ENCODE results near the gene CD2BP2.
"Not testable (repeated sequence)": the region's sequence is repeated elsewhere in the genome, so short reads cannot be mapped to it uniquely, and the experiment has no call there.

The CD2BP2 gene

DNA sequence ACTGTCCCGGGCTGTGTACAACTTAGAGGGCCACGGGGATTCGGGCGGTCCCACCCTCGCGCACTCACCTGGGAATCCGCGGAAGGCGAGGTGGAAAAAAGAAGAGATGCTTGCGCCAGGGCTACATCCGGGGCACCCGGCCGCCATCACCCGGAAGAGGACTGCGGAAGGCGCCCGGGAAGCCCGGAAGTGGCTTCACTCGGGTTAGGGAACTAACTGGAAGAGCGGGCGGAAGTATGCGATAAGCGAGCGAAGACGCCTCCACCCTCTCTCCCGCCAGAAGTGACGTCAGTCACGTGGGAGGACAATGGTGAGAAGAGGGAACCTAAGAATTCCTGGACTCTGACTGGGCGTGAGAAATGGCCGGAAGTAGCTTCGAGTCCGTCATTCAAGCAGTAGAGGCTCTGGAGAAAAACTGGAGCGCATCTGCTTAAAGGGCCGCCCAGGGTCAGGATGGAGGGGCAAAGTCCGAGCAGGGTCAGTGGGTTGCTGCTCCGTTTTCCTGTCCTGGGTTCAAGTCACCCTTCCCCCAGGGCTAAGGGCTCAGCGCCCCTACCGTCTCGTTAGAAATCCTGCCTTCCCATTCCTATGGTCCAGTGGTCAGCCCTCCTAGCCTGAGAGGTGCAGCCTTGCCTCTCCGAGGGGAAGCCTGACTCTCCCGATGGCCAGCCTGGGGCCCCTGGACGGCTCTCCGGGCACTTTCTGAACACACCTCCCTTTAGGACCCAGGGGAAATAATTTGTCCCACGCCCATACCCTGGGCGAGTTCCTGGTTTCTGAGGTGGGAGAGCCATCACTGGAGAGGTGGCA lies at the start of gene CD2BP2:
TSS of gene CD2BP2 (minus strand) at position 165 of the 810 bp plus-strand sequence. CDS start 627 bp downstream, outside the sequence.
- DNase-seq: peak; percentile 99

DNA sequence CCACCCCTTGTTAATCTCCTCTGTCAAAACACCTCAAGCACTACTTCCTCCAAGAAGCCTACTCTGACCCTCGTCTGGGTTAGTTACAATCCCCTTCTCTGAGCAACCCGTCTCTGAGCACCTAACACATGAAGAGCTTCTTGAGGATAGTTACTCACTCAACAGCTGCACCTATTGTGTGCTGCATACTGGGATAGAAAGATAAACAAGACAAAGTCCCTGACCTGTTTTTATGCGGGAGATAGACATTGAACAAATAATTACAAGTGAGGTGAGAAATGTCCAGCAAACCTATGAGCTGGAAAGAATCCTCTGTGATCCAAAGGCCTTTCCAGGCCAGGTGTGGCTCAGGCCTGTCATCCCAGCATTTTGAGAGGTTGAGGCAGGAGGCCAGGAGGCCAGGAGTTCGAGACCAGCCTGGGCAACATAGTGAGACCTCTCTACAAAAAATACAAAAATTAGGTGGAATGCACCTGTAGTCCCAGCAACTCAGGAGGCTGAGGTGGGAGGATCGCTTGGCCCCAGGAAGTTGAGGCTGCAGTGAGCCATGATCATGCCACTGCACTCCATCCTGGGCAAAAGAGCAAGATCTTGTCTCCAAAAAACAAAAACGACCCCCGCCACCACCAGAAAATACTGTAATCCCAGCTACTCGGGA lies 46.8 kb upstream of the CD2BP2 start:
- DNase-seq: no peak

DNA sequence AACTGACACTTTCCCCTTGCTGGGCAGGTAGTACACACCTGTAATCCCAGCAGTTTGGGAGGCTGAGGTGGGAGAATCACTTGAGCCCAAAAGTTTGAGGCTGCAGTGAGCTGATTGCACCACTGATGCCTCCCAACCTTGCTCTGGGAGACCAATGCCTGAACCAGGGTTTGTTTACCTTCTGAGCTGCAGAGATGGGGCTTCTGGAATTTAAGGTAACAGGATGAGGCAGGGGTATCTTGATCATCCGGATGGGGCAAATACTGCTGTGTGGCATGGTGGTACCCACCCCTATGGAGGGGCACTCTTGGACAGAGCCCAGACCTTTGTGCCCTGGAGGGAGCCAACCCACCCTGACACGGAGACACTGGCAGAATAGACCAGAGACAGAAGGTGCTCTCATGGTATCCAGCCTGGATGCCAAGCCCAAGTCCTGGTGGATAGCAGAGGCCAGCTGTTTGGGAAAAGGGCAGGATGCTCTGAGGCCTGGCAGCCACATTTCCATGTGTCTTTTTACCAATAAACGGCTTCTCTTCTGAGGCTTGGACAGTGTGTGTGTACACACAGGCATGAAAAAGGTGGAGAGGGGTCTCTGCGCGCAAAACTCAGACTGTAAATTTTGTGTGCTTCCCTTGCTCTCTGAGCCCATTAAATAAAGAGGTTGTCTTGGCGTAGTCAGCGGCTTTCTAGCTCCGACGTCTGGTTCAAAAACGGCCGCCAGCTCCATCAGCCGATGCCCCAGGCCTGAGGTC lies 44.5 kb upstream of the CD2BP2 start:
- DNase-seq: no peak

DNA sequence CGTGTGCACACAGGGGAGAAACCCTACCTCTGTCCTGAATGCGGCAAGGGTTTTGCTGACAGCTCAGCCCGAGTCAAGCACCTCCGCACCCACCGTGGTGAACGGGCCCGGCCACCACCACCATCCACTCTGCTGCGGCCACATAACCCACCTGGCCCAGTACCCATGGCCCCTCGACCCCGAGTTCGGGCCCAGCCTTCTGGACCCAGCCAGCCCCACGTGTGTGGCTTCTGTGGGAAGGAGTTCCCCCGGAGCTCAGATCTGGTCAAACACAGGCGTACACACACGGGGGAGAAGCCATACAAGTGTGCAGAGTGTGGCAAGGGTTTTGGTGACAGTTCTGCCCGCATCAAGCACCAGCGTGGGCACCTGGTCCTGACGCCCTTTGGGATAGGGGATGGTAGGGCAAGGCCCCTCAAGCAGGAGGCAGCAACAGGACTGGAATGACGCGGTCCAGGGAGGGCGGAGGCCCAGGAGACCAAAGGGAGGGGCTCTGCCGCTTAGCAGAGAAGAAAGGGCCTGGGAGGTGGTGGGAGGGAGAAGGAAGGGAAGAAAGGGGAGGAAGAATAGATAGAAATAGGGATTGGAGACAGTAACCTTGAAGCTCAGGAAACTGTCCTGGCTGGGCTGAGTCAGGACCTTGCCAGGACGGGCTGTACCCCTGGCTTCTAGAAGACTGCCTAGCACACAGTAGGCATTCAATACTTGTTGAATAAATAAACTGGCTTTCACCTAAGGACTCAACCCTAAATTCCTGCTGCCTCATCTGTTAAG lies 43.7 kb upstream of the CD2BP2 start:
- DNase-seq: no peak

DNA sequence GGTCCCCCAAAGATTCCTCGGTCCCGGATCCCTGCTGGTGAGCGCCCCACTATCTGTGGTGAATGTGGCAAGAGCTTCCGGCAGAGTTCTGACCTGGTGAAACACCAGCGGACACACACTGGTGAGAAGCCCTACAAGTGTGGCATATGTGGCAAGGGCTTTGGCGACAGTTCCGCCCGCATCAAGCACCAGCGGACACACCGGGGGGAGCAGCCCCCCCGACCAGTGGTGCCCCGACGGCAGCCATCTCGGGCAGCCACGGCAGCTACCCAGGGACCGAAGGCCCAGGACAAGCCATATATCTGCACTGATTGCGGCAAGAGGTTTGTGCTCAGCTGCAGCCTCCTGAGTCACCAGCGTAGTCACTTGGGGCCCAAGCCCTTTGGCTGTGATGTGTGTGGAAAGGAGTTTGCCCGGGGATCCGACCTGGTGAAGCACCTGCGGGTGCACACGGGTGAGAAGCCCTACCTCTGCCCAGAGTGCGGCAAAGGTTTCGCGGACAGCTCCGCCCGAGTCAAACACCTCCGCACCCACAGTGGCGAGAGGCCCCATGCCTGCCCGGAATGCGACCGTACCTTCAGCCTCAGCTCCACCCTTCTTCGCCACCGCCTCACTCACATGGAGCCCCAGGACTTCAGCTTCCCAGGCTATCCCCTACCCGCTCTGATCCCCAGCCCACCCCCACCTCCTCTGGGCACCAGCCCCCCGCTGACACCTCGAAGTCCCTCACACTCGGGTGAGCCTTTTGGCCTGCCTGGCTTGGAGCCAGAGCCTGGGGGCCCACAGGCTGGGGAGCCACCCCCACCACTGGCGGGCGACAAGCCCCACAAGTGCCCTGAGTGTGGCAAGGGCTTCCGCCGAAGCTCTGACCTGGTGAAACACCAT lies 42.9 kb upstream of the CD2BP2 start:
- no peak for DNase-seq

DNA sequence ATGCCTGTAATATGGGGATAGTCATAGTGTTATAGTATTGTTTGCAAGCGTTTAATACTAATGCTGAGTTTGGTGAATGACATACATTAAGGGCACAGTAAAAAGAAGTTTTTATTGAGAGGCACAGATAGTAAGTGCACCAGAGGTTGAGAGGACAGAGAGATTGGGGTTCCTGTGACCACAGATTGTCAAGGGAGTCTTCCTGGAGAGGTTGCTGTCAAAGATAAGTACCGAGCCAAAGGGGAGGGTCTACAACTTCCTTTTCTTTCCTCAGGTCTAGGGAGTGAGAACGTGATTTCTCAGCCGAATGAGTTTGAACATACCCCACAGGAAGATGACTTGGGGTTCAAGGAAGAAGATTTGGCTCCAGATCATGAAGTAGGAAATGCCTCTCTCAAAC lies 41.9 kb upstream of the CD2BP2 start:
- DNase-seq: no peak

DNA sequence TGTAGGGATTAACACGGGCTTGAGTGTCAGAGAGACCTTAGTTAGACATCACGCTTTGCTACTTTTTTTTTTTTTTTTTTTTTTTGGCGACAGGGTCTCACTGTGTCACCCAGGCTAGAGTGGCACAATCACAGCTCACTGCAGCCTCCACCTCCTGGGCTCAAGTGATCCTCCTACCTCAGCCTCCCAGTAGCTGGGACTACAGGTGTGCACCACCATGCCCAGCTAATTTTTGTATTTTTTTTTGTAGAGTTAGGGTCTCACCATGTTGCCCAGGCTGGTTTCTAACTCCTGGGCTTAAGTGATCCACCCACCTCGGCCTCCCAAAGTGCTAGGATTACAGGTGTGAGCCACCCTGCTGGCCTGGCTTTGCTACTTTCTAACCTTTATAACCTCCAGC lies 41.5 kb upstream of the CD2BP2 start:
- not testable (repeated sequence) for DNase-seq

DNA sequence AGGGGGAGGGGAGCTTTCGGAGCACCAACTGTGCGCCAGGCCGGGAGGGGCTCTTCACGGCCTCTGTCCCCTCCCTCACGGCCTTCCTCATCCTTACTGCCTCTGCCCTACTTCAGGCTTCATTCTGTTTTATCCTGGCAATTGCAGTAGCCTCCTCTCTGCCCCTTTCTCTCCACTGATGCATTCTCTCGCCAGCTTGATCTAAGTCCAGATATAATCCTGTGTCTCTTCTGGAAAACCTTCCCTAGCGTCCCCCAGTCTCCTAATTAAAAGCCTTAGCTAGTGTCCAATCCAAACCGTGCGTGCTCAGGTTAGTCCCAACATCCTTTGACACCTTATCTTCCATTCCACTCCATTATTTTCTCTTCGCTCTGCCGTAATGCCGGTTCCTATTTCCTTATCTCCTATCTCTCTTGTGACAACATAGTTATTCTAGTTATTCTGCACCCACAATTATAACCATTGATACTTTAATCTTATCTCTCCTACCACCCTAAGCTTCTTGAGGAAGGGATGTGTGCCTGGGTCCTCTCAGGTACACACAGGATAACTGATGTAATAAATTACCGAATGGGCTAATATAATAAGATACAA lies 41.0 kb upstream of the CD2BP2 start:
- DNase-seq: peak; percentile 69

DNA sequence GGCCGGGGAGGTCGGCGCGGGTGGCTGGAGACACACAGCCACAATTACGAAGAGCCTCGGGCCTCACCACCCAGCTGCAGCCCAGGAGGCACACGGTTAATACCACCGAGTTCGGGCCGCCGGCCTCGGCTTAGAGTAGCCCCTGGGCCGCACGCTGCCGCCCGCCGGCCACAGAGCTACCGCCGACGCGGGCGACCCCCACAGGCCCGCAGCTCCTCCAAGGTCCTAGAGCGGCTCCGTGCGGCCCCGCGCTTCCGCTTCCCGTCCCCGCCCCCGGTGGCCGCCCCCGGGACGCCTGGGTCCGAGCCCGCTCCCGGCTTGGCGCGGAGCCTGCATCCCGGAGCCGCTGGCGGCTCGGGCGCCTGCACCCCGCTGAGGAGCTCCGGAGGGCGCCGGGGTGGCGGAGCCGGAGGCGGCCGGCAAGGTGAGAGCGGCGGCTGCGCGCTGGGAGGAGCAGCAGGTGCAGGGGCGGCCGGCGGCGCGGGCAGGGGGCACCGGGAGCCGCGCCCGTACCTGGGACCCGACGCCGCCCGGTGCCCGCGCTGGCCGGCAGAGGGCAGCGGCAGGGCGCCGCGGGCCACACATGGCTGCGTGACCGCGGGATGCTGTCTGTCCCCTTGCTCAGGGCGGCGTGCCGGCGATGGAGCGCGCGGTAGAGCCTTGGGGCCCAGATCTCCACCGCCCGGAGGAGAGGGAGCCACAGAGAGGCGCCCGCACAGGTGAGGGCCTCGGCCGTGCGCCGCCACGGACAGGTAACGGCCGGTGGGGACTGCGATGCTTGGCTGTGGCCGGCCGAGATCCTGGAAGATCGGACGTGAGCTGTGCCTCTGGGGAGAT lies 40.3 kb upstream of the CD2BP2 start, which contains the start of gene ZNF48:
TSS of gene ZNF48 (plus strand) at position 266 of the 837 bp plus-strand sequence. CDS start at position 641, 375 bp downstream.
- peak; percentile 96 for DNase-seq

DNA sequence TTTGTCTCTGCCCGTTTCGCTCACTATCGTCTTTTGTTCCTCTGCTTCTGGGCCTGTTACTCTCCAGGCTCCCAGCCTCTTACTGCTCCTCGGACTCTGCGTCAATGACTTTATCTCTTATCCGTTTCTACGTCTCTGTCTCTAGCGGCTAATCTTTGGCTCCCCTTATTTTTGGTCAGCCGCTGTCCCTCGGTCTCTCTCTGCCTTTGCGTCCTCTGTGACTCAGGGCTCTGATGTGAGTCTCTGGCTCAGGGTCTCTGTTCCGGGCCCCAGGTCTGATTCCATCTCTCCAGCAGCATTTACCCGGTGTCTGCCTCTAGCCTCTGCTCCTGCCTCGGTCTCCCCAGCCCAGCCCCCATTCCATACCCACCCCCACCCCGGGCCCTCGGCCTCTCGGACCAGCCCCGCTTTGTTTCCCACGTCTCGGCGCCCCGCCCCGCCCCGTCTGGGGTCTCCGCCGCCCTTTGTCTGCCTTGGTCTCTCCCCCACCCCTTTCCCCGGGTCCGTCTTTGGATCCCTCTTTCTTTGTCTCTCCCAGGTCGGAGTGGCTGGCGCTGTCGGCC lies 39.6 kb upstream of the CD2BP2 start:
- DNase-seq: peak; percentile 87

DNA sequence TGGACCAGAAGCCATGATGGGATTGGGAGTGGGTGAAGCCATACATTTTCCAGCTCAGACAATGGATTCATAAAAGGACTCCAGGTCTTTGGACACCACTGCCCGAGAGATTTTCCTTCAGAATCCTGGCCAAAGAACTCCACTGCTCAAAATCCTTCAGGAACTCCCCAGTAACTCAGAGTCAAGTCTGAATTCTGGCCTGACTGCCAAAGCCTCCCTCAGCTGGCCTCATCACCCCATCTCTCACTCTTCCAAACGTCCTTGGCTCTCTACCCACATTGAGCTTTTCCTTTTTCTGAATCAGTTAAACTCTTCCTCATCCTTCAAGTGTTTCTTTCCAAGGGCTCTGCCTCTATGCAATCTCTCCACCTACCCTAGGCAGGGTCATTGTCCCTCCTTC lies 28.4 kb upstream of the CD2BP2 start:
- no peak for DNase-seq

DNA sequence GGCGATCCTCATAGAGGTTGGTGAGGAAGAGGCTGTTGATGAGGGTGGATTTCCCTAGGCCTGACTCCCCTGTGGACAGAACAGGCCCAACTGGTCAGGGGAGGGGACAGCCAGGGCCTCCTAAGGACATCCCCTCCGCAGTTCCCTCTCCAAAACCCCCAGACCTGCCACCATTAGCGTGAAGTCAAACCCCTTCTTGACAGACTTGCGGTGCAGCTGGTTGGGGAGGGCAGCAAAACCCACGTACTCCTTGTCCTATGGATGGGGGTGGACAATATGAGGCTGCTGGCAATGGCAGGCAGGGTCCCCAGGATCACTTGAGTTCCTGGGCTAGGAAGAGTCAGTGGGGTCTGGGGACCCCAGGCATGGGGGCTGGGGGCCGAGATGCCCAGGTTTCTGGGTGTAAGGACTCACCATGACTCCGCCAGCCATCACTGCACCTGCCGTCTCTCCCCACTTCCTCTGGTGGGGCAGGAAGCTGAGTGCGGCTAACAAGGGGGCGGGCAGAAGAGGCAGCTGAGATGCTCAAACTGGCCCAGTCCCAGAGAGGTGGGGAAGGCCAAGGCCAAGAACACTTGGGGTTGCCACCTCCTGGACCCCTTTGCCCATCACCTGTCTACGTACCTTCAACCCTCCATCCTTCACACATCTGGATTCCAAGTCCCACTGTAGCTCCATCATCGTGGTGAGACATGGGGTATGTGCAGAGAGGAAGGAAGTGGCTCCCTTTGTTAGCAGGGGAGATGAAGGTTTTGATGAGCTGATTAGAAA lies 27.2 kb upstream of the CD2BP2 start, which contains the start of gene SEPTIN1:
TSS of gene SEPTIN1 (minus strand) at position 451 of the 771 bp plus-strand sequence. CDS start at position 432, 19 bp downstream.
- no peak for DNase-seq

DNA sequence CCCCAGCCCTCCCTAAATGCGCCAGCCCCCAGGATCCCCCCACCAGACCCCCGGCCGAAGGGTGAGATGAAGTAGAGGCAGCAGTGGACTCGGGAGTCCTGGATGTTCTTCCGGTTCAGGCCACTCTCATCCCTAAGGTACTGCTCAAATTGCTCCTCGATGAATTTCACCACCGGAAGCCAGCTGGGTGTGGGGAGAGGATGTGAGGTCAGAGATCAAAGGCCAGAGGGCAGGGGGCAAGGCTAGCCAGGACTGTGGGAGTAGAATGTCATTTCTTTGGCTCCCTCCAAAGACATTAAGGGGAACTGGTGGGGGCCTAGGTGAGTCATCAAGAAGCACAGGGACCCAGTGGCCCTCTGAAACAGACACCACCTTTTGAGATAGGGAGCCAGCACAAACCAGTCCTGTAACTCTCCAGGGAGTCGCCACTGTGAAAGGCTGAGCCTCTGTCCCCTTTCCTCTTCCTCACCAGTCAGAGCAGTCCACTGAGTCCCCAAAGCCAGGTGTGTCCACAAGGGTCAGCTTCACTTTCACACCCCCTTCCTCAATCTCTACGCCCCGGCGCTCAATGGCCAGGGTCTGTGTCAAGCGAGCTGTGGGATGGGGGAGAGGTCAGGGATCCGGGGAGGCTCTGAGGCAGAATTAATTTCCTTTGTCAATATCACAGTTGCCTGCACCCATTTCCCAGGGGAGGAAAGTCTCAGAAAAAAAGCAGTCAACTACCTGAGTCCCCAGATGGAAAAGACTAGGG lies 26.4 kb upstream of the CD2BP2 start:
- peak; percentile 12 for DNase-seq

DNA sequence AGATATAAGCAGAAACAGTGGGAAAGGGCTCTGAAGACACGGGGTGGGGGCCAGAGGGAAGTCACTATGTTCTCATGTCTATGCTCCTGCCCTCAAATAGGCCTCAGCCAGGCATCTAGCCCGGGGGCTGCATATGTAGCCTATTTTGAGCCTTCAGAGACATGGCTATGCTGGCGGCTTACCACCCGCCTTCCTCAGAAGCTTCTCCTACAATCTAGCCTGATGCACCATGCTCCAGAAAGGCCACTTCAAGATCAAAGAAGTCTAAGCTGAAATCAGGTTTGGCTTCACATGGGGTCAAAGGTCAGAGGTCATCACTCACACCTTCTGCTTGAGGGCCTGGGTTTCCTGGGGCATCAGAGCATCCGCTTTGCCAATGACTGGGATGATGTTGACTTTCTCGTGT lies 25.7 kb upstream of the CD2BP2 start:
- peak; percentile 19 for DNase-seq

DNA sequence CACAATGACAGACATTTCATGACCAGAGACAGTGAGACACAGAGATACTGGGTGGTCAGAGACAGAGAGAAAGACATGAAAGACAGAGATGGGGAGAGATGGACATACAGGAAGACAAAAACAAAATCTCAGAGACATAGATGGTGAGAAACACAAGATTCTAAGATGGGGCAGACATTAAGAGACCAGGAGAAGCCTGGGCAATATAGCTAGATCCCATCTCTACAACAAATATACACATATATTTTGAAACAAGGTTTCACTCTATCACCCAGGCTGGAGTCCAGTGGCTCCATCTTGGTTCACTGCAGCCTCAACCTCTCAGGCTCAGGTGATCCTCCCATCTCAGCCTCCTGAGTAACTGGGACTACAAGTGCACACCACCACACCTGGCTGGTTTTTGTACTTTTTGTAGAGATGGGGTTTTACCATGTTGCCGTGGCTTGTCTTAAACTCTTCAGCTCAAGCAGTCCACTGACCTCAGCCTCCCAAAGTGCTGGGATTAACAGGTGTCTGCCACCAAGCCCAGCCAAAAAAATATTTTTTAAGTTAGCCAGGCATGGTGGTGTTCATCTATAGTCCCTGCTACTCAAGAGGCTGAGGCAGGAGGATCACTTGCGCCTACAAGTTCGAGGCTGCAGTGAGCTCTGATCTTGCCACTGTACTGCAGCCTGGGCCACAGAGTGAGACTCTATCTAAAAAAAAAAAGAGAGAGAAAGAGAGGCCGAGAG lies 25.1 kb upstream of the CD2BP2 start:
- no peak for DNase-seq

DNA sequence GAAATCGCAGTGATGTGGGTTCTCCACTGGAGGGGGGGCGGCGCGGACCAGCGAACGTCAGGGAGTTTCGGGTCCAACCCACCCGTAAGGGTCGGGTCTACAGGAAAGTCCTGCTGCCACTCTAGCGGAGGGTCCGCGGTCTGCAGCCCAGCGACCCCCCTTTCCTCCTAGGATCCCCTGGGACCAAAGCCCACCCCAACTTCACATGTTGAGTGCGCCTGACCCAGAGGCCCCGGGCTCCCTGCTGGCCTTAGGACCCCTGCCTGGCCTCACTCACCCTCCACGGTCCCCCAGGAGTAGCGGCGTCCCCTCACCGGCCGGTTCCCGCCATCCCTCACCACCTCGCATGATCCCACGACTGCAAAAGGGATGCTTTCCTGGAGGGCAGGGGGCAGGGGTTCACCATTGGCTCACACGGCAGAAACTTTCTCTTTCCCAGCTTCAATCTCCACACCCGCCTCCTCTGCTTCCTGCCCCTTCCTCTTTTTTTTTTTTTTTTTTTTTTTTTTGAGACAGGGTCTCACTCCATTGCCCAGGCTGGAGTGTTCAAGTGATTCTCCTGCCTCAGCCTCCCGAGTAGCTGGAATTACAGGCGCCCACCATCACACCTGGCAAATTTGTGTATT lies 24.2 kb upstream of the CD2BP2 start:
- DNase-seq: no peak

Measured in eye (tissue), 1 donor.